ENCODE measurements around the gene XPO1.
"Not testable (repeated sequence)": the region's sequence is repeated elsewhere in the genome, so short reads cannot be mapped to it uniquely, and the experiment has no call there.

Gene XPO1

DNA sequence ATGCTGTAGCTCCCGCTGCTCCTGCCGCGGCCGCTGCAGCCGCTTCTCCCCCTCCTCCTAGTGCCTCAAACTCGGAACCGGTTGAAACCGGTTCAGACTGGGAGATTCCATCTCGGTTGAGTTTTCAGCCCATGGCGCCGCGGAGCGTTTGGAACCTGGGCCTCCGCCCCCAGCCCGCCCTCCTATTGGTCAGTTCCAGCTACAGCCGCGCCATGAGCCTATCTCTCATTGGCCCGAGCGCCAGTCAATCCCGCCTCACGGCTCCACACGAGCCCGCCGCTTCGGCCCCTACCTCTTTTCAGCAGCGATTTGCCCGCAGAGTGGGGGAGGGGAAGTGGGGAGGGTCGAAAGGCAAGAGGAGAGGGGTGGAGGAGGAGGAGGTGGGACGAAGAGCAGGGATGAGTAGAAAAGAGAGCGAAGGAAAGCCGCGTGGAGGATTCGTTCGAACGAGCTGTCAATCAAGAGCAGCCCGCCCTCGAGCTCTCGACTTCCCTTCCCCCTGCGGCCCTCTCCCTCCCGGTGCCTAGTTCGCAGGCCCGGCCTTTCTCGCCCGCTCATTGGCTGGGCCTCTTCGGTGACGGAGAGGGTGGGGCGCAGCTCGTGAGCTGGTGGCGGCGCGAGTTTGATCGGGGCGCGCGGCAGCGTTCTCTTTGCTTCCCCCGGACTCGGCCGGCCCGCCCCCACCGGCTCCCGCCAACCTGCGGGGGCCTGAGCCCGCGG lies at the start of gene XPO1:
Gene XPO1 (minus strand): TSS at position 157 of the 720 bp plus-strand sequence. CDS start 4,459 bp downstream, outside the sequence.
- DNase-seq: peak; percentile 100

GRCh38 chr2:61586928-61587327 lies 48.8 kb upstream of the XPO1 start:
- DNase-seq: not testable (repeated sequence)

GRCh38 chr2:61585383-61585782 lies 47.2 kb upstream of the XPO1 start:
- no peak for DNase-seq

DNA sequence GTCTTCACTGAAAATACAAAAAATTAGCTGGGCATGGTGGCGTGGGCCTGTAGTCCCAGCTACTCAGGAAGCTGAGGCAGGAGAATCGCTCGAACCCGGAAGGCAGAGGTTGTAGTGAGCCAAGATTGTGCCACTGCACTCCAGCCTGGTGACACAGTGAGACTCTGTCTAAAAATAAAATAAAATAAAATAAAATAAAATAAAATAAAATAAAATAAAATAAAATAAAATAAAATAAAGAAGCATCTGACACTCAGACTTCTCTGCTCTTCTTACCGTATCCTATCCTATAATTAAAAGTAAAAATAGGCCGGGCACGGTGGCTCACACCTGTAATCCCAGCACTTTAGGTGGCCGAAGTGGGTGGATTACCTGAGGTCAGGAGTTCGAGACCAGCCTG lies 46.2 kb upstream of the XPO1 start:
- DNase-seq: not testable (repeated sequence)

GRCh38 chr2:61582165-61582564 lies 44.0 kb upstream of the XPO1 start:
- DNase-seq: no peak

DNA sequence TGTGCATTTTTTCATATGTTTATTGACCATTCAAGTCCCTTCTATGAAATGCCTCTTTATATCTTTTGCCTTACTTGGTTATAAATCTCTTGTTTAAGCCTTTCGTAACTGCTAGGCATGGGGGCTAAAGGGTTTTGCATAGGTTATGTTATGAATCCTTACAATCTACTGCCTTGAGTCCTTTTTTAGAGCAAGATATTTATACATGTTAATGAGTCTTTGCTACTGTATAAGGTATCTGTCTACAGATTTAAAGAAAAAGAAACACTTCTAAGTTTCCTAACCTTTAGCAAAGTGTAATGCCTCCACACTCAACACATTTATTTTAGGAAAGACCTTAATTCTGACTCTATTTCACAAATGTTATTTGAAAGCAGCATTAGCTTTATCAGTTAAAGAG lies 43.6 kb upstream of the XPO1 start:
- DNase-seq: no peak

GRCh38 chr2:61575447-61575859 lies 37.3 kb upstream of the XPO1 start:
- DNase-seq: no peak

GRCh38 chr2:61566566-61566965 lies 28.4 kb upstream of the XPO1 start:
- no peak for DNase-seq

- no peak for DNase-seq
These were observed 24.5 kb upstream of the XPO1 start for GRCh38 chr2:61562615-61563014.

- no peak for DNase-seq
These were observed 20.0 kb upstream of the XPO1 start for GRCh38 chr2:61558160-61558559.

GRCh38 chr2:61557381-61557780 lies 19.2 kb upstream of the XPO1 start:
- DNase-seq: no peak

GRCh38 chr2:61554604-61555003 lies 16.4 kb upstream of the XPO1 start:
- DNase-seq: no peak

GRCh38 chr2:61550375-61551209 lies 12.4 kb upstream of the XPO1 start:
- DNase-seq: no peak

- no peak for DNase-seq
These were observed 11.4 kb upstream of the XPO1 start for GRCh38 chr2:61549546-61549945.

DNA sequence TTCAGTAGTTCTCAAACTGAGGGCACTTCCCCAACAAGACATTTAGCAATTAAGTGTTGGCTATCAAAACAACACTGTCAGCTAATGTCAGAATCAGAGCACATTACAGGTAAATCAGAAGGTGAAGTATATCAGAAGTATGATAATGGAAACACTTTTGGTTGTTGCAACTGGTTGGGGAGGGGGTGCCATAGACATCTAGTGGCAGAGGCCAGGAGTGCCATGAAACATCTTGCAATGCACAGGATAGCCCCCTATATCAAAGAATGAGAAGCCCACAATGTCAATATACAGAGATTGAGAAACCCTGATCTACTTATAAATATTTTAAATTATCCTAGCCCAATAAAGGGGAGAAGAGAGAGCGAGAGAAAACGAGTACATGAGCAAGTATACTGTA lies 4.9 kb upstream of the XPO1 start:
- DNase-seq: no peak

- DNase-seq: not testable (repeated sequence)
These were observed 2.0 kb upstream of the XPO1 start for GRCh38 chr2:61540167-61540566.

DNA sequence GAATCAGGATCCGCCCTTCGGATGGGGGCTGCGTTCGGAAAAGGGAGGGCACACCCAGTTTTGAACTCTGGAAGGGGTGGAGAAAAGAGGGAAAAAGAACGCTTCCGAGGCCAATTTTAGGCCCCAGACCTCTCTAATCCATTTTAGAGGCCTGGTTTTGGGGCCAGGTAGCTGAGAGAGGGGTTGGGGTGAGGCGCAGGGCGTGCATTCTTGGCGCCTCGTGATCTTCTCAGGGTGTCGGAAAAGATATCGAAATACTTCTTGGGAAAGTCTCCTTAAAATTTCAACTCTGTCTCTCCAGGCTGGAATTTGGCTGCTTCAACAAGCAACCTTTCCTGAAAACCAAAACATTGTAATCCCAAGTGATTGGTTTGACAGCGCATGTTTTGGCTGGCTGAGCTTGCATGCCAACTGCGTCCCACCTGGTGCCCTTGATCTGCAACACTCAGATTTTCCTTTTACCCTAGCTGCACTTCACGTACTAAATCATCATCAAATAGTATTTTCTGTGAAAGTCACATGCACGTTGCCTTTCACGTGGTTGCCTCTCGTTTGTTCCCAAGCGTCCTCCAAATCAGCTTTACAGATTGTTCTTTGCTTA lies 864 bp upstream of the XPO1 start:
- no peak for DNase-seq

- no peak for DNase-seq
These were observed 281 bp downstream of the XPO1 start for GRCh38 chr2:61537950-61538199.

GRCh38 chr2:61537277-61537949 lies 743 bp downstream of the XPO1 start:
- DNase-seq: no peak

GRCh38 chr2:61536572-61537276 lies 1.4 kb downstream of the XPO1 start:
- DNase-seq: peak; percentile 88

DNA sequence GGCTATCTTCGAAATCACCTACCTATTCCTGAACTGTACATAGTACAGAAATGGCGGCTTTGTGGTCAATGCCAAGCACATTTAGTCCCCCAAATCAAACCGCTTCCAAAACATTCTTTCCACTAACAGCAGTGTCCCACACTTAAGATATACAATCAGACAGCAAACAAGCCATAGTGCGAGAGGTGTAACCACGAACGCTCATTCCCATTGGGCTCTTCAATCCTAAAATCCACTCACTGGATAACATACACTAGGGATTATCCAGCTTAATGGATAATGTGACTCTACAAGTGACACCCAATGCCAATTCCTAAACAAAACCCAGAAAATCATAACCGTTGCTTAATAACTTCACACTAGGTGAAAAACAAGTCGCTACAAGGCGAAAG lies 2.0 kb downstream of the XPO1 start:
- no peak for DNase-seq

- DNase-seq: no peak
These were observed 2.7 kb downstream of the XPO1 start for GRCh38 chr2:61535449-61535848.

- no peak for DNase-seq
These were observed 3.2 kb downstream of the XPO1 start for GRCh38 chr2:61534926-61535325.
